T-helper 1 cell (primary cell): Measurements from ENCODE around the gene UBE2S.

Source experiments
- DNase-seq, 5 donors: peaks; one replicate each; pipeline ENCODE4 v3.0.0-alpha.2; 2012 to 2020

UBE2S gene

GRCh38 chr19:55358943-55359908, 48.4 kb downstream of the UBE2S start:
- DNase-seq, result no peak

GRCh38 chr19:55358493-55358892, 49.1 kb downstream of the UBE2S start:
- DNase-seq, result no peak

GRCh38 chr19:55355213-55355821, 52.3 kb downstream of the UBE2S start:
- DNase-seq, result no peak

DNA sequence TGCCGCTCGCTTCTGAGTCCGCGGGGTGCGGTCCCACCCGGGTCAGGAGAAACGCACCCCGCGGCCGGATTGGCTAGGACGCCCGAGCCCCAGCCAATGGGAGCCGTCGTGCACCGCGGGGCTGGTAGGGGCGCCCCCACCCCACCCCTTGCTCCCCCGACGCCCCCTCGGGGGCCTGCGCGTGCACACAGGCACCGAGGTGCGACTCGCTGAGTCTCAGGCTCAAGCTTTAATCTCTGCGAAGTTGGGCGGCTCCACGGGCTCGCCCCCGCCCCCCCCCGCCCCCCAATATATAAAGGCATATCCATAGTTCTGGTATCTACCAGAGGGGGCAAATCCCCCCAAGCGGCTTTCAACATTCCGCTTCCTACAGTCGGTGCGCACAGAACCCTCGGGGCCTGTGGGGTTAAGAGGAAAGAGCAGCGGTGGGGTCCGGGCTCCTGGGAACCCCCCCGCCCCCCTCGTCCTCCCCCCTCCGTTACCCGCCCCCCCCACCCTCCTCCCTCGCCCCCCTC, 52.8 kb downstream of the UBE2S start, which contains the start of gene COX6B2:
Gene COX6B2 (minus strand): TSS at position 22 of the 515 bp plus-strand sequence. CDS start 198 bp downstream, outside the sequence.
- no peak for DNase-seq

GRCh38 chr19:55353803-55354697, 53.5 kb downstream of the UBE2S start:
- DNase-seq, result peak; percentile 53 to 77 (median 62)

- no peak for DNase-seq
These were observed 54.2 kb downstream of the UBE2S start for GRCh38 chr19:55353356-55353802.

- DNase-seq, result no peak
These were observed 54.9 kb downstream of the UBE2S start for GRCh38 chr19:55352549-55353145.

DNA sequence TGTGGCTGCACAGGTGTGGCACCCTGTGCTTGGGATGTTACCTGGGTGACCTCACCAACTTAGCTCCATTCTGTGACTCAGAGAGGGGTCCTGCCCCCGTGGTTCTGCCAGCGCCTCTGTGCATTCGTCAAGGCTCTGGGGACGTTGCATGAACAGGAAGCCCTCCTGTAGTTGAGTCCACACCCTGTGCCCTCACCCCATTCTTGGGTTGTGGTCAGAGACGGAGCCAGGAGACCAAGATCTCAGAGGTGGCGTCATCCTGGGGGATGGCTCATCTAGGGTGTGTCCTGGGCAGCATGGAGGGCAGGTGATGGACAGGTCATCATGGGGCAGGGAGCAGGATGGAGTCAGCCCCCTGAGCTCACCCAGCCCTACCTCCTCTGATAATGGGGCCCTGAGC, 55.5 kb downstream of the UBE2S start:
- DNase-seq, result no peak

DNA sequence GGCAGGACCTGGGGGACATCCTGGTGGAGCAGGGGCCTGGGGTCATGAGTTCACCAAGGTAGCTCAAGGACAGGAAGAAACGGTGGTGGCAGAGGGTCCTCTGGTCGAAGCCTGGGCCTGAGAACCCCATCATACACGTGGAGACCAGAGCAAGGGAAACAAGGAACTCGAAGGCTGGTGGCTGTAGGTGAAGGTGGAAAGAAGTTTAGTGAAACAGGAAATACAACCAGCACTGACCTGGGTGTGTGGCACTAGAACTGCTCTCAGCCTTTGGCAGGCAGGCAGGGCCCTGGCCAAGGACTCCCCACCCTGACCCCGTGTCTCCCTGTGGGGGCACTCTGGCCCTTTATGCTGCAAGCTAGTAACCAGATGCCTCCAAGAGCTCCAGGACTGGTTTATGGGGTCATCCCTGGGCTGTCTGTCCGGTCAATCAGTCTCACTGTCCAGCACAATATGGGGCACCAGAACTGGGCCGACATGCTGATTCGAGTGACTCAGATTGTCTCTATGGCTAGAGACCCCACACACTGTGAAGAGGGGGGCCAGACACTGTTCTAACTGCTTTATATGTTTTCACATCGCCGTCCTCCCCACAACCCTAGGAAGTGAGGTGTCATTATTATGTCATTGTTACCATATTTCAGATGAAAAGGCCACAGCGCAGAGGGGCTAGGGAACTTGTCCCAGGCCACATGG, 56.8 kb downstream of the UBE2S start:
- DNase-seq, result no peak
